BJ (cell line): Measurements from ENCODE around the gene PPM1A. TPM values are rescaled to one million over a fixed set of nuclear protein-coding genes. Genes with fewer than 3 reads are reported as not detected.

ENCODE experiments used
- CTCF ChIA-PET: fragments of 350-600 bp; formaldehyde crosslinking; extraction: SDS; loops from one replicate; lab custom pipeline; 2021; ENCODE audit warnings: antibody characterized with exemption, inconsistent platforms; lab: Yijun Ruan, JAX
- POLR2A ChIA-PET: fragments of 300-600 bp; sonication (Branson Sonifier 250); formaldehyde crosslinking; extraction: SDS; loops from one replicate; lab custom pipeline; 2021; ENCODE audit warnings: antibody characterized with exemption; lab: Charles Lee
- DNase-seq: peaks from one replicate; pipeline ENCODE4 v3.0.0-alpha.2; 2011; ENCODE audit warnings: low read depth
- H3K27me3 ChIP-seq: 2 replicates; pipeline ENCODE4 v1.6.0; 2011; ENCODE audit warnings: low read length; ENCODE audit not compliant: control insufficient read depth, insufficient read depth
- H3K36me3 ChIP-seq: 2 replicates; pipeline ENCODE4 v1.5.1; 2011; ENCODE audit warnings: low read length; ENCODE audit not compliant: control insufficient read depth, insufficient read depth
- H3K4me3 ChIP-seq: 2 replicates; pipeline ENCODE4 v1.5.1; 2011; ENCODE audit warnings: low read depth, mild to moderate bottlenecking, control low read depth, low read length
- CTCF ChIP-seq: IDR thresholded peaks from 2 replicates; pipeline ENCODE4 v1.5.1; 2011; ENCODE audit warnings: low read depth, mild to moderate bottlenecking, control low read depth, inconsistent platforms, low read length, moderate library complexity; ENCODE audit not compliant: insufficient read depth
- polyA plus RNA-seq: library from polyadenylated mRNA; depleted of rRNA; stranded (reverse); fragments of >200 nt; gene quantifications from 2 replicates; pipeline ENCODE4 v1.2.3, GENCODE V29; 2011

PPM1A gene
- polyA plus RNA-seq, 1 experiment: 18.5 TPM

GRCh38 chr14:60287452-60287851, 38.4 kb downstream of the PPM1A start:
- Histone ChIP-seq H3K36me3 (no peaks in the 10 kb centered on the region; the same call in 1 of the 2 replicates), H3K27me3 (no peaks in the 10 kb centered on the region), H3K4me3 (no peak overlapping the region)
- DNase-seq: no peak
- CTCF ChIA-PET: no interaction called here
- POLR2A ChIA-PET: no interaction called here
- no peak for TF ChIP-seq CTCF

DNA sequence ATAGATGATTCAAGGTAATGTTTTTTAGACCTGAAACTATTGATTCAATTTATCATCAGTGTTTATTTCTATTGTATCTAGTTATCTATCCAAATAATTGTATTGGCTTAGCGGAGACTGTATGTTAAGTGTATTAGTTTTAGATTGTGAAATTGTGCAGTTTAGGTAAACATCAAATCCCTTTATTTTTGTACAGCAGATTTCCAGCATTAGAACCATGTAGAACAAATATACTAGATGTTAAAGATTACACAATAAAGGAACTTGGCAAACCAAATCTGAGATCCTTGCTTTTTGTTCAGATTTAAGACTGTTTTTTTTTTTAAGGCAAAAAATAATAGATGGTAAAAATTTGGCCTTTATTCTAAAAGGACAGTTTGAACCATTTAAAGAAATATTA, 39.3 kb downstream of the PPM1A start:
- CTCF ChIA-PET: no interaction called here

DNA sequence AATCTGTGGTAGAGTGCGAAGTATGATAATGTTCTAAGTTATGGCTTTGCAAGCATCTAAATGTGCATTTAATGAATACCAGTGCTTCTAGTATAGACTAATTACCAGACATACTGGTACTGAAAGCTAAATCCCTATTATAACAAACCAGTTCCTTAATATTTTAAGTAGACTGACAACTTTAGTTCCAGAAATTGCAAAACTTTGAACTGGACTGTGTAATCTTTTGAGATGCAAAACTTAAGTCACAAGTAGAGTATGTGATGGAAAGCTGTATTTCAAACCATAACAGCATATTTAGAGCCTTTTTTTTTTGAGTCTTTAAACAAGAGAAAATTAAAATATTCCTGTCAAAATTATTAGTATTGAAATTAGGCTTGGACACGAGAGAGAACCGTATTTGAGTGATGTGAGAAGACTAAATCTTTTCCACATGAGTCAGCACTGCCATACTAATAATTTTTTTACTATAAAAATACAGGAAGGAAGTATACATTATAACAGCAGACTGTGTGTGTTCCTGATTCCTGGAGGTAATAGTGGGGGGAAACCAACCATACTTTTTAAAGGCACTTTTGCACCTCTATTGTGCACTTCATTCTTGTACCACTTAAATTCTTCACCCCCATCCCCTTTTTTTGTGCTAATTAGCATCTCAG, 45.5 kb downstream of the PPM1A start:
- Histone ChIP-seq H3K36me3 (no peaks in the 10 kb centered on the region), H3K27me3 (no peaks in the 10 kb centered on the region; the same call in 1 of the 2 replicates), H3K4me3 (no peak overlapping the region)
- no peak for TF ChIP-seq CTCF
- DNase-seq: no peak
- ChIA-PET POLR2A (no interaction called here), CTCF (no interaction called here)

More for the DNA sequence above, 39.3 kb downstream of the PPM1A start:
- Histone ChIP-seq H3K4me3 (no peak overlapping the region), H3K27me3 (no peaks in the 10 kb centered on the region), H3K36me3 (no peaks in the 10 kb centered on the region; the same call in 1 of the 2 replicates)
- TF ChIP-seq CTCF: no peak
- DNase-seq: no peak
- POLR2A ChIA-PET: no interaction called here

DNA sequence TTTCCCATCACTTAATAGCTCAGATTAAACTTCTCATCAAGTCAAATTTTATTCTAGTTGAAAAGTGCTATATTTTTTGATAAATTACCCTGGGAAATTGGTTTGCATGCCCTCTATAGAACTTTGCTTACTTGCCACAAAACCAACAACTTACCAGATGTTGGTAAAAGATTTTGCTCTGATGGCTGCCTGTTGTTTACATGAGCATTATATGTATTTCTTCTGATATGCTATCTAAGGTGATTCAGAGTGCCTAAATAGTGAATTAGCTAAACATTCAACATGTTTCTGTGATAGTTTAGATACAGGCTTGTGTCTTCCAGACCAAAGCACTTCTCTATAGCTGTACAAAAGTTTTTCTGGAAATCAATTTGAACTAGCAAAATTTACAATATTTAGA, 51.0 kb downstream of the PPM1A start:
- no peak overlapping the region for H3K4me3 ChIP-seq
- no peak for TF ChIP-seq CTCF
- H3K36me3 ChIP-seq: no peaks in the 10 kb centered on the region
- H3K27me3 ChIP-seq: no peaks in the 10 kb centered on the region; the same call in 1 of the 2 replicates
- DNase-seq: no peak
- ChIA-PET CTCF (interaction anchor here (1.1 to 1.9 kb wide), 2 partner anchors 32 to 38 kb away, joined by 4 to 7 read pairs; no protein-coding TSS in a partner anchor), POLR2A (interaction anchor here (1.0 kb wide), 1 partner anchor 51 kb away, joined by 3 read pairs; the partner anchor contains the start of gene PPM1A)

DNA sequence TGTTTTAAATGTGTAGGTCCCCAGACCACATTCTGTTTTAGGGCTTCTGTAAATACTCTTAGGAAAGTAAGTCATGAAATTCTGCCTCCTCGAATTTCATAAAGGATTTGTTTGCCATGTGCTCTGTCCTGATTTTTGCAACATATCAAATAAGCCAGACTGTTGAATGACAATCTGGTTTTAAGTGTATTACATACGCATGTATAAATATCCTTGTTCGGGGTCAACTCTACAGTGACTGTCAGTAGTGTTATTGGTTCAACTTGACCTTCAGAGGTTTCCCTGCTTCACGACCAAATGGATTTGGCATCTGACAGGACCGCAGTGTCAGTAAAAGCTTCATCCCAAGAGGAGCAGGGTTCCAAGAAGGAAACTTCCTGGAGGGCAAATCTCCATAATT, 52.7 kb downstream of the PPM1A start:
- POLR2A ChIA-PET: no interaction called here
- no peaks in the 10 kb centered on the region for H3K36me3 ChIP-seq
- DNase-seq: no peak
- CTCF ChIA-PET: interaction anchor here (1.9 kb wide), 1 partner anchor 30 kb away, joined by 7 read pairs; no protein-coding TSS in a partner anchor
- no peaks in the 10 kb centered on the region; the same call in 1 of the 2 replicates for H3K27me3 ChIP-seq
- no peak overlapping the region for H3K4me3 ChIP-seq
- no peak for TF ChIP-seq CTCF
